Activated CD4-positive, alpha-beta T cell treated with anti-CD3 and anti-CD28 coated beads, Interleukin-2, amount 50 U/mL, for 24 hours (primary cell): ENCODE measurements around the gene CTAGE4.
"Not testable (repeated sequence)": the region's sequence is repeated elsewhere in the genome, so short reads cannot be mapped to it uniquely, and the experiment has no call there.

Experiments
- DNase-seq, 2 donors: peaks; one replicate each; pipeline ENCODE4 v3.0.0-alpha.2; 2020; ENCODE audit warnings: low read depth in 1 of 2, low spot score in 1 of 2

The CTAGE4 gene

GRCh38 chr7:144217200-144217599 is 33.9 kb downstream of the CTAGE4 start:
- not testable (repeated sequence) for DNase-seq

GRCh38 chr7:144218581-144218980 is 35.3 kb downstream of the CTAGE4 start:
- not testable (repeated sequence) for DNase-seq

DNA sequence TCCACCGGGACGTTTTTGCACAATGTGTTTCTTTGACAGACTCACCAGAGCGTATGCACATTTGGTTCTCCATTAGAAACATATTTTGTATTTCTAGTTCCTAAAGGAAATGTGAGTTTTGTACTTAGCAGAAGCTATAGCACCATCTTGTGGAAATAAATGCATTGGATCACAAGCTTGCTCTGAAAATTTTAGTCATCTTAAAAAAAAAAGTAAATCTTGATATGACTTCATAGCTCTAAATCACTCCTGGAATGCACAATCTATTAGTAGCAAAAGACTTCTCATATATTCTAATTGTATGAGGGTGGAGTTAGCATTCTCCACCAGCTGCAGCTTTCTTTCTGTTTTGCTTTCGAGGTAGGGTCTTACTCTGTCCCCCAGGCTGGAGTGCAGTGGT is 35.9 kb downstream of the CTAGE4 start:
- not testable (repeated sequence) for DNase-seq

- not testable (repeated sequence) for DNase-seq
These were observed 37.3 kb downstream of the CTAGE4 start for GRCh38 chr7:144220531-144220930.

DNA sequence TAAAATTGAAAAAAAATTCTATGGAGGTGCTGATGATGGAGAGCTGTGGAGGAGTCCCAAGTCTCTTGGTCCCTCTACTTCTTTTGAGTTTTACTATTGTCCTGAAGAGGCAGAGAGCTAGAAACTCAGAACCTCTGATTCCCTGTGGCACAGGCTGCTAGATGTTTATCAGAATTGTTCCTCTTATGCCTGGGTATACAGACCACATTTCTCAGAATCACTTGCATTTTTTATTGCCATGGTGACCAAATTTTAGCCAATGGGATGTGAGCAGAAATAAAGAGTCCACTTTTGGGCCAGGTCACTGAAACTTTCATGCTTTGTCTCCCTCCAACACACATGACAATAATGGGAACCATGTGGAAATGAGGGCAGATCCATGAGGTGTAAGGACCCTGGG is 40.4 kb downstream of the CTAGE4 start:
- DNase-seq: not testable (repeated sequence)

GRCh38 chr7:144226866-144227265 is 43.6 kb downstream of the CTAGE4 start:
- DNase-seq: not testable (repeated sequence)

DNA sequence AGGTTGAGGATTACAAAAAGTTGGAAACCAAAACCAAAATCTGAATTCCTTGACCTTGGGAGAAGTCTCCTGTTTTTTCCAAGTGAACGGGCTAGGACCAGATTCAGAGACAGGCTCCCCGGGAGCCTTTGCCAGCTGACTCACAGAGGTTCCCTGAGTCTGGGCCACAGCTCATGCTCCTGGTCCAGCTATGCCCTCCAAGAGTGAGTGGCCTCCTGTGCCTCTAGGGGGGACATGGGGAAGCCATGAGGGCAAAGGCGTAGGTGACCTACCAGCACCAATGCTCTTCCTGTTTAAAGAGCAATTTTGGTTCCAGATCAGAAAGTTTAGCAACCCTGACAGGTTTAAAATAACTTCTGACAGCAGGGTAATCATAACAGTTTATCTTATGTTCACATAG is 45.5 kb downstream of the CTAGE4 start:
- DNase-seq: not testable (repeated sequence)

- DNase-seq: not testable (repeated sequence)
These were observed 47.8 kb downstream of the CTAGE4 start for GRCh38 chr7:144231027-144231426.

DNA sequence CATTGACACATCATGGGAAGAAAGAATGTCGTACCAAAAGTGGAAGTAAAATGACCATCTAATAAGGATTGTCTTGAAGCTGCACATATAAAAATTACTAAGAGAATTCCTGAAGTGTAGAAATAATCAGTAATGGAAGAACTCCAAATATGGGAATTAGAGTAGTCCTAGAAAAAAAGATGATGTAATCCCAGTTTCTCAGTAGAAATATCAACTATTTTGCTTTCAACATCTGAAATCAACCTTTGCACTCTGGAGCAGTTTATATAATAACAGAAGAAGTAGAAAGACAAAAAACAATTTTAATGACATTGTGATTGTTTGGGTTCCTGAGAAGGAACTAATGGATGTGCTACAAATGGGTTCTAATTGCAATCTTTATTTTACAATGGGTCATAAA is 49.8 kb downstream of the CTAGE4 start:
- not testable (repeated sequence) for DNase-seq
